ENCODE results near the gene YPEL2.

Gene YPEL2

DNA sequence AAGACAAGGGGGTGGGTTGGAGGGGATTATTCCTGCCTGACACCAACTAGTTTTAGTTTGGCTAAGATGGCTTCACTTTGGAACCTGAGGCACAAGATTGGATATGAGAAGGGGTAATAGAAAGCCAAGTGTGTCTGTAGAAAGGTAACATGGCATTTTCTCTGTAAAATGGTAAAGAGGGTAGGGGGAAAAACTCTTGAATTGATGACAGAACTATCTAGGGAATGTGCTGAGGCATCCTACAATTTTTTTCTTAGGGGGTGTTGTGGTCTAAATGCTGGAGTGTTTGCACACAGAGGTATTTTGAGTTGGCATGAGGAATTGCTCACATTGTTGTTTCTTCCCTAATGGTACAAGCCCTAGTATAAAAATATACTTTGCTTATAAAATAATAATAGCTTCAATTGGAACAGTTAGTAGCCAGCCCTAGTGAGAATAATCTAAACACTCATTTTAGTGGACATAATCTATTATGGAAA, 25.8 kb downstream of the YPEL2 start:
- no peak for DNase-seq

DNA sequence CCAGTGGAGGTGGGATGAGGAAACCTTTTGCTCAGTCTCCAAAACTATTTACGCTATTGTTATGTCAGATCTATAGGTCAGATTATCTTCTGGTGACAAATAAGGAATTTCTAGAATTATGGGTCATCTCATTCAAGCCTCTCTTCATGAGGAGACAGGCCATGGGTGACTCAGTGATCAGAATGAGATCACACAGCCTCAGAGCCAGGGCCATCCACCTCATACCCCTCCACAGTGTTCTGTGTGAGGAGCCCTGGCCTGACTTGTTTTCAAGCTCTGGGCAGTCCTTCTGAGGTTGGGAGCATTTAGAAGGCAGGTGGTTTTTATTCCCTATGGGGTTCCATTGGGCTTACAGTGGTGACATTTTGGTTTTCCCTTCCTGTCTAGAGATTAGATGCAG, 26.5 kb downstream of the YPEL2 start:
- no peak for DNase-seq

DNA sequence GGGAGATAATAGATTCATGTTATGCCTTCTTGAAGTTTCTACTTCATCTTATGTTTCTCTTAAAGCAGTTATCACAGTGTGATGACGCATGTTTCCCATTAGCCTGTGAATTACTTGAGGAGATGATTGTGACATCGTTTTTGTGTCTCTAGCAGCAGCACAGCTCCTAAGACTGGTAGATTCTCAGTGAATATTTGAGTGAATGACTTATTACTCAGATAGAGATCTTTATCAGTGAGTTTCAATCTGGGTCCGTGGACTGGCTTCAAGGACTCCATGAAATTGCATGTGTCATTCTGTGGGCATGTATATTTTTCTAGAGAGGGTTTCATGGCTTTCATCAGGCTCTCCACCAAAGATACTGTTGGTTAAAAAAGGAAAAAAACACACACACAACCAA, 29.9 kb downstream of the YPEL2 start:
- no peak for DNase-seq

DNA sequence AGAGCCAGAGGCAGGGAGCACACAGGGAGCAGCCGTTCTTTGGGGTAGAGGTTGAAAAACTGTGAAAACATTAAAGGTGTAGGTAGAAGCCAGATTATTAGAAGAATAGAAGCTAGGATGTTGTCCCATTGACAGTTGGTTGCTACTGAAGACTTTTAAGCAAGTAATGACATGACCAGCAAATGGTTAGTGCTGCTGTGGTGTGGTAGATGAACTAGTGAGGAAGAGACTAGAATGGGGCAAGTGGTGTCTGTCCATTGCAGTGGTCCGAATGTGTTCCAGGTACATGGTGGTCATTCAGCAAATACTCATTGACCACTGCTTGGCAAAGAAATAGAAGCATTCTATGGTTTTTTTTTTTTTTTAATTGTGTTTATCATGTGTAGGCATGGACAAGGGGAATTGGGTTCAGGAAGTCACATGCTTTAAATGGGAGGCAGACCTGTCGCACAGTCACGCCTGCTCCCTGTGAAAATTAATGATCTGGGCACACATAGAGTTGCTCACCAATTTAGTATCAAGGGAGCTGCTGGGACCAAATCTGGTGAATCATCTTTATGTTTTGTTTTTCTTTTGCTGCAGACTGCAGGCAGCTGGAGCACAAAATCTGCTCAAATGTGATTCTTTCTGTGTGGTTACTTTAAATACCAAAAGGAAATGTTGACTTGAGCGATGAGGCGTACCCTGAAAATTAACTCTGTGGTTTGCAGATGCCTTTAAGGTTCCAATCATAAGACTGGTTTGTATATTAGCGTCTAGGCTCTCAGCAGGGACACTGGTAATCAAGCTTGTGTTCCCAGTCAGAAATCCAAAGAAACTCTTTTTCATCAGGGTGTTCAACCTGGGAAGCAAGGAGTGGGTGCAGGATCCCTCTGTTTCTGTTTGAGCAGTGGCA, 30.7 kb downstream of the YPEL2 start:
- DNase-seq: peak; percentile 35

DNA sequence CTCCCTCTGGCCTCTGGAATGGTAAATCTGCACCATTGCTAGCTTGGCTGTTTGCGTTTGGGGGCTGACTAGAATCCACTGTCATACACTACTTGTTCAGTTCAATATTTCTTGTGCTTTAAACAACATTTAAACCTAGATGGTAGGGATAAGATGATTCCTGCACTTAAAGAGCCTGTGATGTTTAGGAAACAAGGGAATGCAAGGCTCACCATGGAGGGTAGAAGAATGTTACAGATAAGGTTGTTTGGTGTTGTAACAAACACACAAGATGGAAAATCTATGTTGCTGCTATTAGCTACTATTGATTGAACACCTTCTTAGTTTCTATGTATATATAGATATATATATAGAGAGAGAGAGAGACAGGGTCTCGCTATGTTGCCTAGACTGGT, 31.4 kb downstream of the YPEL2 start:
- no peak for DNase-seq

DNA sequence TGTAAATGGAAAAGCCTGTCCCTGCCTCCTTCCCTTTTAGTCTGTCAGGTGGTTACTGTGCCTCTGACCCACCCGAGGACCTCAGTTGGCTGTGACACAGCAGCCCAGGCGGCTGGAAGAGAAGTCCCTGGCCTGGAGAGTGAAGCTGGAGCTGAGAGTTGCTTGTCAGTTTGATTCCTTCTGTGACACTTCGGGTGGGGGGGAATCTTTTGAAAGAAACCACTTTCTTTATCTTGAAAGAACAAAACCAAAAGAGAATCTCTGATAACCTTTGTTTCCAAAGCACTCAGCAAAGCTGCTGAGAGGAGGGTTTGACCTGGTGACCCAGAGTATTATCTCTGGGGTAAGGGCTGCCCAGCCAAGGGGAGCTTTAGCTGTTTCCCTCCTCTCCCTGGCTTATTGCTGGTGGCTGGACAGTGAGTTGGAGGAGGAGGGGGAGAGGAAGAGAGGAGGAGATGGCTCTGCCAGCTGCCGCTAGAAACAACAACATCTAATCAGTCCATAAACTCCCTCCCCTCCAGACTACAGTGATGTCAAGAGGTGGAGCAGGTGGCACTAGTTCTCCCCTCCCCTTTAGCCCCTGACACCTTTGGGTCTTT, 34.0 kb downstream of the YPEL2 start:
- DNase-seq: peak; percentile 41

DNA sequence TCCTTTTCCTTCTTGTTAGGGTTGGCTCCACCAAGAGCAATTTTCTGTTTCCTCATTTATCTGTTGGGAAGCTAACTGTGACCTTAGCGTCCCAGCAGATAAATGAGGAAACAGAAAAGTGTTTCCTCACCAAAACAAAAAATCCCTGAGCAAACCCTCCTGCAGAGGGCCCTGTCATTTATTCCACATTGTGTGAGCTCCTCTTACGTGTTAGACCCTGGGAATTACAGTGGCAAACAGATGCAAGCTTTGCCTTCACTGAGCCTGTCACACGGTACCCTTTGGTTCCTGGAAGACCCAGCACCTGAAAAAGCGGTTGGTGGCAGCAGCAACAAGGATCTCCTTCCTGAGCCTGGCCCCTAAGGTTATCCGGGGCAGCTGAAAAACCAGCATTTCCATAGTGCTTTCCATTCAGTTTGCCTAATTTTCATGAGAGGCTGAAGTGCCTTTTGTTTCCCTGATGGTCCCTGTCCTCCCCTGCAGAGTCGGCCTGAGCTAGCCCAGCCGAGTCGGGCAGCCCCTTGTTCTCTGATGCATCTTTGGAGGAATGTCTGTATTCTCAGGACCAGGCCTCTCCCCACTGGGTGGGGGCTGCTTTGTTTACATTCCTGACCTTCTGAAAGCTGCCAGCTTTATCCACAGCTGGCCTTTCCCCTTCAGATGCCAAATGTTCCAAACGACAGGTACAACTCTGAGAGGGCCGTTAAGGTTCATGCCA, 34.7 kb downstream of the YPEL2 start:
- no peak for DNase-seq

DNA sequence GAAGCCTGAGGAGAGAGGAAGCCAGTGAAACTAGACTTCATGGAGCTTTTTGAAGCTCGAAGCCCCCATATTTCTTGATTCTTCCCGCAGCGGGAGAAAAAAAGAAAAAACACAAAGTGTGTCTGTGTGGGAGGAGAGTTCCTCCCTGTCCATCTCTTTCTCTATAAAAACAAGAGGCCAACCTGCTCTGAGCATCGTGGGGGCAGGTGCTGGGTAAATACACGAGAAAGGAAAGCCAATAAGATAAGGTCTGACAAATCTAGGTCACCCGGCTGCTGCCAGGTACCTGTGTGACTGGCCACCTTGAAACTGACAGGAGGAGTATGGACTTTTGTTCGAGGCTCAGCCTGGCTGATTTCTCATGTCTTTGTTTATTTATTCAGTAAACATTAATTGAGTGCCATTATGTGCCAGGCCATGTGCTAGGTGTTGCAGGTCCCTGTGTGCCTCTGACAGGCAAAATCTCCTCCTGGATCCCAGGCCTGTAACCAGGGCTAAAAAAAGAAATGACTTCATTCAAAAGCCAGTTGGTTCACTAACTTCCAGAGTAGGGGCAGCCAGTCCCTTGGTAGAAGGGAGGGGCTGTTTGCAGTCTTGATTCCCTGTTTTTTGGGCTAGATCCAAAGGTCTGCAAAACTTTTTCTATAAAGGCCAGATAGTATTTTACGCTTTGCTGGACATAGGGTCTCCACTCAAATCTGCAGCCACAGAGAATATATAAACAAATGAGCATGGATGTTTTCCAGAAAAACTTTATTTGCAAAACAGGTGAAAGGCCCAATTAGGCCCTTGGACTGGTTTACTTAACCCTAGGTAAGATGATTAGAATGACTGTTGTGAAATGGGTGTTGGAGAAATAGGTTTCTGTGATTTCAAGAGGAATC, 35.6 kb downstream of the YPEL2 start:
- DNase-seq: peak; percentile 16

DNA sequence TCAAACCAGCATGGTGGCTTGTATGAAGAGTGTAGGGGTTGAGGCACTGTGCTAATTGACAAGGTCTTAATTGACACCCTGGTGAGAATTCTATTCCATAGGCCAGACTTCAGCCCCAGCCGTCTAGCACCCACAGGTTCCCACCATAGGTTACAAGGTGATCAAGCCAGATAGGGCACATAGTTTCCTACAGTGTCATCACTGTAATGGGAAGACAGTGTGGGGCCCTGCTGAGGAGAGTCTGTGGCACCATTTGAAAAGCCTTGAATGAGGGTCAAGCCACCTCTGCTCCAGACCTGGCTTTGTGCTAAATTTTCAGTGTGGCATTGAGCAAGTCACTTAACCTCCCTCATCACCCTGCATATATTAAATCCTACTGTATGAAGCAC, 36.2 kb downstream of the YPEL2 start:
- DNase-seq: no peak

DNA sequence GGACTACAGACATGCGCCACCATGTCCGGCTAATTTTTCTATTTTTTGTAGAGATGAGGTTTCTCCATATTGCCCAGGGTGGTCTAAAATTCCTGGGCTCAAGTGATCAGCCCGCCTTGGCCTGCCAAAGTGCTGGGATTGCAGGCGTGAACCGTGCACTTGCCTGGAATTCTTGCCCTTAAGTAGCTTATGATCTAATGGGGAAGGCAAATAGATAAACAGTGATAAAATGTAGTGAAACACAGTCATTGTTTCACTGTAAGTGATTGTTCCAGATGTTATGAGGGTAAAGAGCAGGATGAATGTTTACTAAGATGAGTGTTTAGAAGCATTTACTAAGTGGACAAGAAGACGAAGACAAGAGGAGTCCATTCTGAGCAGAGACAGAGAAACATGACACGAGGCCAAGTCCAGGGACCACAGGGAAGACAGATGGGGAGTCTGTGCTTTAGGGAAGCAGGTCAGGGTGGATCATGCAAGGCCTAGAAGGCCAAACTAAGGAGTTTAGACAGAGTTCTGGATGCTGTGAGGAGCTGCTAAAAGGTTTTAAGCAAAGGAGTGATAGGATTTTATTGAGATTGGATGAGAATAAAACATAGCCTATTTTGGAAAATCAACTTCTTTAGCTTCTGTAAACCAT, 36.9 kb downstream of the YPEL2 start:
- no peak for DNase-seq

DNA sequence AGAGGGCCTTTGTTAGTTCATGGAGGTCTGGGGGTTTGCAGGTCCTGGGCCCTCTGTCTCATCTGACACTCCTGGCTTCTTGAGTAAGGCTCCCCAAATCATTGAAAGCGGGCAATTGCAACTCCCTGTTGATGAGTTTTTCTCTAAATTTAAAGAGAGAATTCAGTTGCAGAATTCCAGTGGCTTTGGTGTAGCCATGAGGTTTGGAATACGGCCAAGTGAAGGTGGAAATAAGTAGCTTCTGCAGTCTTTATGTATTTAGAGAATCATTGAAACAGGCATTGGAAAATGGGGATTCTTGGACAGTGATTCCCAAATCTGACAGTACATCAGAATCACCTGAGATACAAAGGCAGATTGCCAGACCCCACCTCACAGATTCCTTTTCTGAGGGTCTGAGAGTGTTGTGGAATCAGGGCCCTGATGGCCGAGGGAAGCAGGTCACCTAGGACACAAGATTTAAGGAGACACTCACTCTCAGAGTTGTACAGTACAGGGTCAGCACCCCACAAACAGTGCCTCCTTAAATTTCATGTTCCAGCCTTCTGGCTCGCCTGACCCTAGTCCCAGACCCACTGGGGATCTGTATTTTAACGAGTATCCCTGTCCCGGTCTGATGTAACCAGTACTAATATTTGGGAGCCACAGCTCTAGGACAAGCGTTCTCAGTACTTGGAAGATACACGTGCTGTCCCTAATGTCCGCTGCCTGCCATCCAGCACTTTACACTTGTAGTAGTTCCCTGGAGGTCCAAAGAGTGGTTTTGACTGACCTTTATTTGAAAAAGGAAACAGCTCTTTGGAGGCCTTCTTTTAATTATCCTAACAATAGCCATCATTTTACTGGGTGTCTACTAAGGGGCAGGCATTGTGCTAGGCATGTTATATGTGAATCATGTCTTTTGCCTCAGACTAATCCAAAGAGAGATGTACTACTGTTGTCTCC, 37.8 kb downstream of the YPEL2 start:
- no peak for DNase-seq

DNA sequence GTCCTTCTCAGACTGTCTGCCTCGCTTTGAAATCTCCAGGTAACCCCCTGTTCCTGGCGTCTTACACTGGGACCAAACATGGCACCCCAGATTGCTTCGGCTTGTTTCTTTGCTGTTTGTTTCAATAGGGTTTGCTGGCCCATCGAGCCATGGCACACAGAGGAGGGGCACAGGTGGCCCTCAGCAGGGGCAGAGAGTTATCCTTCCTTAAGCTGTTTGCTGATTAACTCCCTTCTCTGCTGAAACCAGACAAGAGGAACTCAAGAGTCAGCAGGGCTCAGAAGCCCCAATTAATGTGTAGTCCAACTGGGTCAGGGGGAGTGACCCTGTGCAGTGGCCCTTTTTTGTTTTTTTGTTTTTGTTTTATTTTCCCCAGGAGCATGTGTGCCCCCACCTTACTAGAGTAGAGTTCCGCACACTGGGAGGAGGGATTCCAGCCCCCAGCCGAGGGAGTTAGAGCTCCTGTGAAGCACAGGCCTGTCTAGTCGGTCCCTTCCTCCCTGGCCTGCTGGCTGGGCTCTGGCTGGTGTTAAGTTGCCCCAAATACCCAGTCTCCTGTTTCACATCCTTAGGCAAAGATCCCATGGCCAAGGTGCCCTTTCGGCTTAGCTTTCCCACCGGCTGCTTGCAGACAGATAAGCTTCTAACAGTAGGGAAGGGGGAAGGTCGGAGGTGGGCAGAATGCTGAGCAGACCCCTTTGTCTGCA, 39.3 kb downstream of the YPEL2 start:
- DNase-seq: no peak

DNA sequence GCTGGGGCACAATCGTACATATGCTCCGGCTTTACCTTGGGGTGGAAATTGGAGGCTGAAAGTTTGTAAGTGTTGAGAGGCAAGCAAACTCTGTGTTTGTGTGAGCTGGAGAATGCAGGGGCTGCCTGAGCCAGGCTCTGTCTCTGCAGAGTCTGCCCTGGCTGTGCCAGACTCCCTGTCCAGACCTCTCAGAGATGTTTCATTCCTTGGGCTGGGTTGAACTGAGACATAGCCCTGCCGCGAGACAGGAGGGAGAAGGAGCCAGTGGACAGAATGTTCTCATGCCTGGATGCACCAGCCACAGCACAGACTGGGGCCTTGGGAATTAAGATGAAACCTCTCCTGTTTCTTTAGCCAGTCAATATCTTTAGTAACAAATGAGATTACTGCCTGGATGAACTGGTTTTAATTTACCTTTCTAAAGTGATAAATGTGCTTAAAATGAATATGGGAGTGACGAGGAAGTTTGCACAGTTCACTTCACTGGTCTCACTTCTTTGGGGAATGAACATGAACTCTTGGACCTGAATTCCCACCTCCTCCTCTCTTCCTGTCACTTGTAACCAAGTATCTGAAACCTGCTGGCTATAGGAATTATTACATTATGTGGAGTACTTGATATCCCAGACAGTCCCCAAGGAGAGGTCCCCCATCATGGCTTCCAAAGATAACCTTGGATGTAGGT, 40.1 kb downstream of the YPEL2 start:
- no peak for DNase-seq

DNA sequence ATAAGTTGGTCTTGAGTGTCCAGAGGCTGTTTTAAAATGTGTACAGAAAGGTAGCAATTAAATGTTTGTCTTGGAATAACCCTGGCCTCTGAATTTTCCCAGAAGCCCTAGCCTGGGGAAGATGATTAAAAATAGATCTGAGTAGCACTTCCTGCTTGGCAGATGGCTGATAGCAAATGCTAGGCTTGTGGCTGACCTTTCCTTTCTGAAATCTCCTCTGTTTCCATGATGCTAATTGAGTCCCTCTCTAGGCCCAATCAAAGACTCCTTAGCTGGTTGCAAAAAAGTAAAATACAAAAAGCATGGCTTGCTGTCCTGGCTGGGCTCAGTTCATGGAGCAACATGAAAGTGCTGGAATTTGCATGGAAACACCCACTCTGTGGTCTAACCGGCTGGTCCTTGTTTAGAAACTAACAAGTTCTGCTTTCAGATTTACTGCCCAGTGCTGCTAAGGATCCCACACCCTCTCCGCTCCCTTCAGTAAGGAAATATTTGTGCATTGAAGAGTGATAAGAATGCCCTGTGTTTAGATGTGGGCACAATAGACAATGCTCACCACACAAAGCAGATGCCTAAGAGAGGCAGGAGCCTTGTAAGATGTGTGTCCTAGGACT, 40.8 kb downstream of the YPEL2 start:
- no peak for DNase-seq

DNA sequence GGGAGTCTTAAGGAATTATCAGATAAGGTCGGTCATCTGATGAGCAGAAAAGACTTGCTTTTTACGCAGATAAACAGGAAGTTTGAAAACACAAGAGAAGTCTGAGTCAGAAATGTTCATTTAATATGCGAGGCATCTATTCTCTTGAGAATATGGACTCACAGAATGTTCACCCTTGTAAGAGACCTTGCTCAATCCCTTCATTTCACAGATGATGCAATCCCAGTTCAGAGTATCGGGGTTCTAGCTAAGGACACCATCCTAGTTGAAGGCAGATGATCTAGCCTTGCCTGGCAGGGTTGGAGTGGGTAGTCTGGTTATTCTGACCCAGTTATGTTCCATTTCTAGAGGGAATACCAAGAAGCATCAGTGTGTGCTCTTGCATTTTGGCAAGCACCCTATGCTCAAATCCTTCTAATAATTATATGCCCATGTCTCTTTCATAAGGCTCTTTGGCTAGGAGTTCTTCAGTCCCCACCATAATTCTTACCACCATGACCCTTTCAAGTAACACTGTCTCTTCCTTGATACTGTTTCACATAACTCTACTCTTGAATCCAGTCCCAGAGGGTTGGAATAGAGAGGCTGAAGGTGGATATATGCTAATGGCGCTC, 42.5 kb downstream of the YPEL2 start:
- DNase-seq: no peak

DNA sequence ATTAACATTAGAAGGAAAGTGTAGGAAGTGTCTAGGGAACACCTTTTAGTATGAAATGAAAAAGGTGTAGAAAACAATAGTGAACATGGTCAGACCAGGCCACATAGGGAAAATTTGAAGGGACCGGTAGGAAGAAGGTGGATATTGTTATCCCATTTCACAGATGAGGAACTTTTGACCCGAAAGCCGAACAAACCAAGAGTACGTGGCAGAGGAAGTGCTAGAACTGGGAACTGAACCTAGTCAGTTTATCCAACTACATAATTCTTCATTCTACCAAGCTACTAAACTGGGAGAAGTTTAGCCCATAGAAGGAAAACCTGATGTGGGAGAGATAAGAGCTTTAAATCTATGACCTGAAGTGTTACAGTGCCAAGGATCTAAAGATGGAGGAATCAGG, 43.2 kb downstream of the YPEL2 start:
- DNase-seq: no peak

DNA sequence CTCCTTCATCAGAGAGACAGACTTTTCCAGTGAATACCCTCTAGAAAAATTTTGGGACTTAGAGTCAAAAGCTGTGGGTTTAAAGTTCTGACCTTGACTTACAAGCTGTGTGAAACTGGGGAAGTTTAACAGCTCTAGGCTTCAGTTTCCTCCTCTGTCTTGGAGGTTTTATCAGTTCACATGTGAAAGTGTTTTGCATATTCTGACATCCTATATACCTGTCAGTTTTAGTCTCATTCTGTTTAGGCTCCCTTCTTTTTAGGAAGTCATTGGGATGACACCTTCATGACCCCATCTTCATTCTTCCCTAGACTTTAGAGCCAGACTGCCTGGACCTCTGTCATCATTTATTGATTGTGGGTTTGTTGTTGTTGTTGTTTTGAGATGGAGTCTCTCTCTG, 44.4 kb downstream of the YPEL2 start:
- no peak for DNase-seq

DNA sequence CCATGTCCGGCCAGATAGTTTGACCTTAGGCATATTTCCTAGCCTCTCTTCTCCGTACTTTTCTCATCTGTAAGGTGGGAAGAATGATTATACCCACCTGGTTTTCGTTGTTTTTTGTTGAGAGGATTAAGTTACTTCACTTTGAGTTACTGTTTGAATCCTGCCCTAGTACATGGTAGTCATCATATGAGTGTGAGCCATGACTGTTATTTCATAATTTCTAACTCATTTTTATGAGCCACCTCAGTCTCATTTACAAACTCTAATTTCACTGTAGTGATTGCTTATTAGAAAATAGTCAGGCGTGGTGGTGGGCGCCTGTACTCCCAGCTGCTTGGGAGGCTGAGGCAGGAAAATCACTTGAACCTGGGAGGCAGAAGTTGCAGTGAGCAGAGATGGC, 45.1 kb downstream of the YPEL2 start:
- DNase-seq: no peak

DNA sequence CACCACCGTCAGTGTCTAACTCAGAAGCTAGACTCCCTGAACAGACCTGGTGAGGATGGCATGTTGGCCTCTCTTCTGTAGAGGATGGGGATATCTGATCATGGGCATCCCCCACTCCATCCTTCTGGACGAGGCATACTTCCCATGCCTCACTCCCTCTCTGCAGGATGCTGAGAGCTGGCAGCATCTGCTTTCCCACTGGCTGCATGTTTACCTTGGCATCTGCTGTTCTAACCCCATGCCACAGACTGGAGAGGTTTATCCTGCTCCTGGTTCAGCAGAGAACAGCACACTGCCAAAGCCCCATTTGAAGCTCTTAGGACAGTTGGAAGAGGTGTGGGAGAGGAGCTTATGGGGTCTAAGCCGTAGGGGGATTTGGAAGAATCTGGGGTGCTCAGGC, 46.0 kb downstream of the YPEL2 start:
- no peak for DNase-seq

Measured in CD4-positive, alpha-beta T cell treated with Interleukin-21 for 1 hour (primary cell).